ENCODE results near the gene ARVCF.

ARVCF gene

GRCh38 chr22:19971276-19972124 is 45.1 kb downstream of the ARVCF start:
- DNase-seq = no peak

- no peak for DNase-seq
Observed at GRCh38 chr22:19970479-19971275, 45.9 kb downstream of the ARVCF start.

GRCh38 chr22:19970031-19970478 is 46.6 kb downstream of the ARVCF start:
- no peak for DNase-seq

GRCh38 chr22:19969141-19969928 is 47.3 kb downstream of the ARVCF start:
- DNase-seq = no peak

GRCh38 chr22:19968450-19968891 is 48.2 kb downstream of the ARVCF start:
- DNase-seq = no peak

- no peak for DNase-seq
Observed at GRCh38 chr22:19967850-19968449, 48.7 kb downstream of the ARVCF start.

GRCh38 chr22:19966908-19967750 is 49.5 kb downstream of the ARVCF start:
- no peak for DNase-seq

GRCh38 chr22:19965771-19966709 is 50.6 kb downstream of the ARVCF start:
- DNase-seq = no peak

- DNase-seq = no peak
Observed at GRCh38 chr22:19964701-19965386, 51.8 kb downstream of the ARVCF start.

- no peak for DNase-seq
Observed at GRCh38 chr22:19963863-19964642, 52.6 kb downstream of the ARVCF start.

- DNase-seq = no peak
Observed at GRCh38 chr22:19962909-19963806, 53.5 kb downstream of the ARVCF start.

GRCh38 chr22:19962246-19962908 is 54.2 kb downstream of the ARVCF start:
- DNase-seq = peak; percentile 45

GRCh38 chr22:19961868-19962245 is 54.8 kb downstream of the ARVCF start:
- DNase-seq = no peak

GRCh38 chr22:19961201-19961580 is 55.4 kb downstream of the ARVCF start:
- no peak for DNase-seq

- DNase-seq = no peak
Observed at GRCh38 chr22:19960491-19961200, 56.0 kb downstream of the ARVCF start.

GRCh38 chr22:19959587-19960490 is 56.8 kb downstream of the ARVCF start:
- no peak for DNase-seq

All from SHP77 treated with DMSO at 0.1 percent for 48 hours (cell line).